Kasumi-1 (cell line): ENCODE measurements around the gene FAR1.

Experiments used
- DNase-seq, 2 experiments: peaks; one replicate each; lab custom pipeline; 2025; lab: John Stamatoyannopoulos, UW

Gene FAR1

DNA sequence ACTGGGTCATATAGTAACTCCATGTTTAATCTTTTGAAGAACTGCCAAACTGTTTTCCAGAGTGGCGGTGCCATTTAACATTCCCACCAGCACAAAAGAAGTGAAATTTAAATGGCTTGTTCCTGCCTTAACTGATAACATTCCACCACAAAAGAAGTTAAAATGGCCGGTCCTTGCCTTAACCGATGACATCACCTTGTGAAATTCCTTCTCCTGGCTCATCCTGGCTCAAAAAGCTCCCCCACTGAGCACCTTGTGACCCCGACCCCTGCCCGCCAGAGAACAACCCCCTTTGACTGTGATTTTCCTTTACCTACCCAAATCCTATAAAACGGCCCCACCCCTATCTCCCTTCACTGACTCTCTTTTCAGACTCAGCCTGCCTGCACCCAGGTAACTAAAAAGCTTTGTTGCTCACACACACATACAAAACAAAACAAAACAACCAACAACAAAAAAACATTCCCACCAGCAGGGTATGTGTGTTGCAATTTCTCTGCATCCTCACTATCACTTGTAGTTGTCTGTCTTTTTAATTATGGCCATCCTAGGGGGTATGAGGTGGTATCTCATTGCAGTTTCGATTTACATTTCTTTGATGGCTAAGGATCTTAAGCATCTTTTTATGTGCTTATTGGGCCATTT lies 109.0 kb downstream of the FAR1 start:
- DNase-seq, result no peak

DNA sequence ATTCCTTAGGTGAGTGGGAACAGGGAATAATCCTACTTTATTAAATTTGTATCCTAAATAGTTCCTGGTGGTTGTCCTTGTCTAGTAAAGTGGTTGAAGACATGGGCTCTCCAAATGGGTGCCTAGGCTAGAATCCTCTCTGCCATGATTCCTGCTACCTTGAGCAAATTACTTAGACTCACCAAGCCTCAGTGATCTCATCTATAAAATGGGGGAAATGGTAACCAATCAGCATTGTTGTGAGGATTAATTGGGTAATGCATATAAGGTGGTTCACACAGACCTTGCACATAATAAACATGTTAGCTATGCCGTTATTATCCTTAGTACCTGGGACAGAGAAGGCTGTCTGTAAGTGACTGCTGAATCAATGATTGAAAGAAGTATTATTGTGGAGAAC lies 109.9 kb downstream of the FAR1 start:
- no peak for DNase-seq

DNA sequence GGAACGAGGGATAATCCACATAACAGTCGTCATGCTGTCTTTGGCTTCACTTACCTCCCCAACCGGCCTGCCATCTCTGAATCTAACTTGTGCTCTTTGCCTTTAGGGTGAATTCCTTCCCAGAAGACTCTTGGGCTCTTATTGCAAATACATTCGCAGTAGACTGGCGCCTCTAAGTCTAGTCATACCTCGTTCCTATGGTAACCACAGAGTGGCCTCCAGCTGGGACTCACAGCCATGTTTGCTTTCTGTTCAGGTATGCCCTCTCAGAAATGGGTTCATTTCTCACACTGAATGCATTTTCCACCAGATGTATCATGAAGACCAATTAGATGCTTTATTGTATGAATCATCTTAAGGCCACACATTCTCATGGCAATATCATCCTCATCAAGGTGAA lies 112.7 kb downstream of the FAR1 start:
- no peak for DNase-seq
